Lung (tissue), 12 donors: Measurements from ENCODE around the gene CTDSPL. TPM values are rescaled to one million over a fixed set of nuclear protein-coding genes. Genes with fewer than 3 reads are reported as not detected.

Source experiments
- ATAC-seq: fragments of 200-7000 bp; cut with Tn5 transposase; one replicate; pipeline ENCODE4 v1.9.1; 2020; ENCODE audit warnings: moderate number of reproducible peaks; ENCODE audit not compliant: insufficient read depth, low FRiP score
- DNase-seq, 3 donors: peaks; one replicate each; pipeline ENCODE4 v3.0.0-alpha.2; 2013 to 2017
- H3K27ac ChIP-seq, 2 donors: one replicate each; pipeline ENCODE4 v1.5.1; 2013; ENCODE audit warnings: mild to moderate bottlenecking in 2 of 2, moderate library complexity in 2 of 2, control low read depth in 1 of 2, inconsistent platforms in 1 of 2, low read depth in 1 of 2, low read length in 1 of 2
- H3K27me3 ChIP-seq, 3 donors: one replicate each; pipeline ENCODE4 v1.5.1; 2013; ENCODE audit warnings: low read length in 2 of 3; ENCODE audit not compliant: control insufficient read depth in 3 of 3, insufficient read depth in 3 of 3
- H3K36me3 ChIP-seq, 4 donors: one replicate each; pipeline ENCODE4 v1.5.1; 2013; ENCODE audit warnings: low read length in 4 of 4, mild to moderate bottlenecking in 1 of 4, moderate library complexity in 1 of 4; ENCODE audit not compliant: control insufficient read depth in 4 of 4, insufficient read depth in 4 of 4
- H3K4me1 ChIP-seq, 5 donors: one replicate each; pipeline ENCODE4 v1.5.1; 2013; ENCODE audit warnings: low read length in 5 of 5, mild to moderate bottlenecking in 2 of 5, moderate library complexity in 1 of 5; ENCODE audit not compliant: control insufficient read depth in 5 of 5, insufficient read depth in 5 of 5
- H3K4me3 ChIP-seq: one replicate; pipeline ENCODE4 v1.5.1; 2013; ENCODE audit warnings: mild to moderate bottlenecking, control low read depth, moderate library complexity
- H3K9ac ChIP-seq, 2 donors: one replicate each; pipeline ENCODE4 v1.5.1; 2013; ENCODE audit warnings: low read length in 2 of 2, control low read depth in 1 of 2; ENCODE audit not compliant: insufficient read depth in 1 of 2
- H3K9me3 ChIP-seq, 4 donors: one replicate each; pipeline ENCODE4 v1.5.1; 2013; ENCODE audit warnings: low read length in 3 of 4, mild to moderate bottlenecking in 1 of 4, moderate library complexity in 1 of 4; ENCODE audit not compliant: control insufficient read depth in 4 of 4, insufficient read depth in 3 of 4
- WGBS, 2 donors: extraction: QIAGEN DNeasy Blood & Tissue Kit; methylation state at CpG; one replicate each; pipeline ENCODE4 v1.1.7; 2013; 5-methylcytosine and 5-hydroxymethylcytosine counted together
- polyA plus RNA-seq, 2 donors: library from polyadenylated mRNA; stranded (reverse); fragments of 200-250 nt; gene quantifications; one replicate each; pipeline ENCODE4 v1.2.1, GENCODE V29; 2013
- total RNA-seq, 2 donors: library from RNA; depleted of rRNA in 1 of 2; stranded (reverse); fragments of >200 nt in 1 of 2; gene quantifications; one replicate each; pipeline ENCODE4 v1.2.1, GENCODE V29; 2014 to 2021
- TF ChIP-seq, protein P1 (sequence below): IDR thresholded peaks from 2 replicates; pipeline ENCODE4 v1.5.1; 2012; ENCODE audit warnings: mild to moderate bottlenecking; ENCODE audit errors: control extremely low read depth, extremely low read depth
- donor health status: control.
- donor health status: control.
- donor health status: Bipolar disorder and iron deficiency.
- donor health status: healthy.
- donor health status: DM: yes; HTN: yes; CAD: no.

Gene CTDSPL
- total and polyA plus RNA-seq, 4 donors = 12.5 to 79.1 (median 33.5) TPM

- Histone ChIP-seq H3K9ac (no peak overlapping the region), H3K36me3 (peaks cover 0 to 9% (median 1%) of the 10 kb centered on the region in 4 donors), H3K4me3 (no peak overlapping the region), H3K4me1 (peaks cover 0 to 51% (median 7%) of the 10 kb centered on the region in 5 donors), H3K9me3 (no peaks in the 10 kb centered on the region), H3K27ac (peak overlapping the region in 1 of 2 donors; percentile 26), H3K27me3 (no peaks in the 10 kb centered on the region)
- 41 to 67% methylated on average over 6 of the region's 6 CpGs for WGBS, 2 donors
- ATAC-seq (no peak), DNase-seq (peak in 1 of 3 donors; percentile 9)
- TF ChIP-seq, protein P1, sequence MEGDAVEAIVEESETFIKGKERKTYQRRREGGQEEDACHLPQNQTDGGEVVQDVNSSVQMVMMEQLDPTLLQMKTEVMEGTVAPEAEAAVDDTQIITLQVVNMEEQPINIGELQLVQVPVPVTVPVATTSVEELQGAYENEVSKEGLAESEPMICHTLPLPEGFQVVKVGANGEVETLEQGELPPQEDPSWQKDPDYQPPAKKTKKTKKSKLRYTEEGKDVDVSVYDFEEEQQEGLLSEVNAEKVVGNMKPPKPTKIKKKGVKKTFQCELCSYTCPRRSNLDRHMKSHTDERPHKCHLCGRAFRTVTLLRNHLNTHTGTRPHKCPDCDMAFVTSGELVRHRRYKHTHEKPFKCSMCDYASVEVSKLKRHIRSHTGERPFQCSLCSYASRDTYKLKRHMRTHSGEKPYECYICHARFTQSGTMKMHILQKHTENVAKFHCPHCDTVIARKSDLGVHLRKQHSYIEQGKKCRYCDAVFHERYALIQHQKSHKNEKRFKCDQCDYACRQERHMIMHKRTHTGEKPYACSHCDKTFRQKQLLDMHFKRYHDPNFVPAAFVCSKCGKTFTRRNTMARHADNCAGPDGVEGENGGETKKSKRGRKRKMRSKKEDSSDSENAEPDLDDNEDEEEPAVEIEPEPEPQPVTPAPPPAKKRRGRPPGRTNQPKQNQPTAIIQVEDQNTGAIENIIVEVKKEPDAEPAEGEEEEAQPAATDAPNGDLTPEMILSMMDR = no peak
Observed at GRCh38 chr3:37991109-37991508, 129.4 kb downstream of the CTDSPL start.

DNA sequence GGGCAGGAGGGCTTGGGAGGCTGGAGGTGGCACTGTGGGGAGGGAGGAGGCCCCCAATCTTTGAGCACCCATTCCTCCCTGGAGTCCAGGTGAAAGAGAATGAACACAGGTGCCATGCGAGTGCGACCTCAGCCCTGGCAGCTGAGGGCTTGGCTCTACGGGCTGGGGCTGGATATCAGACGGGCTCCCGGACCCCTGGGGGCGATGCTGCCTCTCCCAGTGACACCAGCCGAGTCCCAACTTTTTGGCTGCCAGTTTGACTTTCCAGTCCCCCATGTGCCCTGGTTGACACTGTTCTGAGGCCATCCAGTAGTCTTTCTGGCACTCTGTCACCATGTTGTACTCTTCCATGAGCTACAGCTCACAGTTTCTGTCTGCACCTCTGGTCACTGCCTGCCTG lies 130.1 kb downstream of the CTDSPL start:
- H3K27ac ChIP-seq = peak overlapping the region in 1 of 2 donors; percentile 27

GRCh38 chr3:37992271-37993066 lies 130.8 kb downstream of the CTDSPL start:
- DNase-seq = peak in 1 of 3 donors; percentile 14
- ATAC-seq = peak; percentile 23
- TF ChIP-seq, protein P1 = no peak

More for the DNA sequence above, 130.1 kb downstream of the CTDSPL start:
- H3K27me3 ChIP-seq = no peaks in the 10 kb centered on the region
- ATAC-seq = no peak
- peak overlapping the region in 1 of 2 donors; percentile 9 for H3K9ac ChIP-seq
- H3K36me3 ChIP-seq = peaks cover 0 to 16% (median 1%) of the 10 kb centered on the region in 4 donors
- H3K9me3 ChIP-seq = no peaks in the 10 kb centered on the region
- DNase-seq = peak in 1 of 3 donors; percentile 7
- no peak overlapping the region for H3K4me3 ChIP-seq
- whole genome bisulfite sequencing, 2 donors = 82 to 85% methylated on average over 7 of the region's 7 CpGs
- H3K4me1 ChIP-seq = peaks cover 0 to 45% (median 8%) of the 10 kb centered on the region in 5 donors
- TF ChIP-seq, protein P1 = no peak

More at GRCh38 chr3:37992271-37993066, 130.8 kb downstream of the CTDSPL start:
- H3K27ac ChIP-seq = peak overlapping the region in 1 of 2 donors; percentile 27
- peak overlapping the region in 1 of 2 donors; percentile 9 for H3K9ac ChIP-seq
- WGBS, 2 donors = 80 to 84% methylated on average over 9 of the region's 9 CpGs
- H3K9me3 ChIP-seq = no peaks in the 10 kb centered on the region
- H3K4me3 ChIP-seq = no peak overlapping the region
- H3K4me1 ChIP-seq = peaks cover 0 to 40% (median 11%) of the 10 kb centered on the region in 5 donors
- no peaks in the 10 kb centered on the region for H3K27me3 ChIP-seq
- H3K36me3 ChIP-seq = peaks cover 0 to 19% (median 1%) of the 10 kb centered on the region in 4 donors
